ENCODE results near the gene ENAM. TPM values are rescaled to one million over a fixed set of nuclear protein-coding genes. Genes with fewer than 3 reads are reported as not detected.

Gene ENAM
- total and polyA plus RNA-seq, 2 donors (not counting 3 experiments of a cell fraction or from before 2014, with no cell fraction given), result 0.07 TPM; not detected in 1

- dilution Hi-C loops (cut with MboI; ENCODE audit: extremely low pct_ligation_motif_present, low sequenced_read_pairs) (no loop called here), intact Hi-C loops (cut with micrococcal nuclease) (no loop called here)
- Histone ChIP-seq H3K9ac (replicated peaks; ENCODE audit: extremely low read depth, insufficient read depth, low read length) (no peak overlapping the region), H3K4me3 (replicated peaks in 1 of 3; ENCODE audit: insufficient read depth in 1 of 3, low read depth in 1 of 3, low read length in 3 of 3) (no peak overlapping the region), H3K27ac (ENCODE audit: insufficient read depth, low read depth, low read length) (no peak overlapping the region), H3K36me3 (ENCODE audit: control insufficient read depth in 2 of 2, extremely low read depth in 1 of 2, insufficient read depth in 2 of 2, low read length in 2 of 2) (no peaks in the 10 kb centered on the region), H3K9me3 (replicated peaks; ENCODE audit: control insufficient read depth, insufficient read depth, low read length) (no peaks in the 10 kb centered on the region), H3K4me2 (ENCODE audit: insufficient read depth, low read length) (no peak overlapping the region), H3K79me2 (ENCODE audit: control insufficient read depth, insufficient read depth, low read length) (no peaks in the 10 kb centered on the region), H3K9me1 (replicated peaks; ENCODE audit: control insufficient read depth, extremely low read depth, insufficient read depth, low read length) (no peaks in the 10 kb centered on the region), H4K20me1 (replicated peaks; ENCODE audit: control insufficient read depth, extremely low read depth, insufficient read depth, low read length) (no peaks in the 10 kb centered on the region), H2AFZ (ENCODE audit: low read depth, low read length) (no peak overlapping the region), H3K27me3 (ENCODE audit: control insufficient read depth in 2 of 2, insufficient read depth in 2 of 2, low read length in 2 of 2) (peaks cover 3 to 5% of the 10 kb centered on the region in 2 experiments), H3K4me1 (ENCODE audit: control insufficient read depth, extremely low read depth, insufficient read depth, low read length) (no peaks in the 10 kb centered on the region)
- TF ChIP-seq FOS (IDR thresholded peaks at IDR 0.05; ENCODE audit: borderline replicate concordance, insufficient read depth, low read length) (no peak), CTCF (IDR thresholded peaks at IDR 0.05; ENCODE audit: extremely low read depth in 1 of 2, insufficient read depth in 1 of 2, low read depth in 1 of 2, low read length in 2 of 2) (no peak), MYC (IDR thresholded peaks at IDR 0.05; ENCODE audit: low read depth, low read length) (no peak)
- ChIA-PET CTCF (no interaction called here), POLR2A (no interaction called here)
- DNase-seq (ENCODE audit: low read depth, low spot score) (no peak), FAIRE-seq (no peak)
- BruUV-seq (replicated peaks), result no TSS peak
Observed at GRCh38 chr4:70619778-70620177, 8.8 kb upstream of the ENAM start.

- DNase-seq (ENCODE audit: low read depth, low spot score) (no peak), FAIRE-seq (peak; percentile 60)
- no TSS peak for BruUV-seq (replicated peaks)
- H3K9me3 ChIP-seq (replicated peaks; ENCODE audit: control insufficient read depth, insufficient read depth, low read length), result no peaks in the 10 kb centered on the region
- TF ChIP-seq EZH2 (IDR thresholded peaks at IDR 0.05; ENCODE audit: borderline replicate concordance, low read depth, low read length, severe bottlenecking) (no peak), POLR2AphosphoS5 (IDR thresholded peaks at IDR 0.05; ENCODE audit: insufficient read depth, low read depth, low read length) (no peak), POLR2A (IDR thresholded peaks at IDR 0.05; ENCODE audit: low read depth, low read length) (no peak), MYC (IDR thresholded peaks at IDR 0.05; ENCODE audit: low read depth, low read length) (no peak), FOS (IDR thresholded peaks at IDR 0.05; ENCODE audit: borderline replicate concordance, insufficient read depth, low read length) (no peak), JUN (IDR thresholded peaks at IDR 0.05; ENCODE audit: borderline replicate concordance, insufficient read depth, insufficient read length, low read depth) (no peak), MAX (IDR thresholded peaks at IDR 0.05; ENCODE audit: insufficient read depth, insufficient read length) (no peak), GATA2 (IDR thresholded peaks at IDR 0.05; ENCODE audit: insufficient read depth, insufficient read length, low read depth, low read length) (no peak), CTCF (IDR thresholded peaks at IDR 0.05; ENCODE audit: extremely low read depth in 1 of 2, insufficient read depth in 1 of 2, low read depth in 1 of 2, low read length in 2 of 2) (no peak)
- H2AFZ ChIP-seq (ENCODE audit: low read depth, low read length), result no peak overlapping the region
- H4K20me1 ChIP-seq (replicated peaks; ENCODE audit: control insufficient read depth, extremely low read depth, insufficient read depth, low read length), result no peaks in the 10 kb centered on the region
- ChIA-PET POLR2A (no interaction called here), CTCF (no interaction called here)
- no peaks in the 10 kb centered on the region for H3K79me2 ChIP-seq (ENCODE audit: control insufficient read depth, insufficient read depth, low read length)
- no peak overlapping the region for H3K9ac ChIP-seq (replicated peaks; ENCODE audit: extremely low read depth, insufficient read depth, low read length)
- H3K4me1 ChIP-seq (ENCODE audit: control insufficient read depth, extremely low read depth, insufficient read depth, low read length), result no peaks in the 10 kb centered on the region
- intact Hi-C loops (cut with micrococcal nuclease), result no loop called here
- H3K4me3 ChIP-seq (replicated peaks in 1 of 3; ENCODE audit: insufficient read depth in 1 of 3, low read depth in 1 of 3, low read length in 3 of 3), result no peak overlapping the region
- no peak overlapping the region for H3K27ac ChIP-seq (ENCODE audit: insufficient read depth, low read depth, low read length)
- H3K36me3 ChIP-seq (ENCODE audit: control insufficient read depth in 2 of 2, extremely low read depth in 1 of 2, insufficient read depth in 2 of 2, low read length in 2 of 2), result no peaks in the 10 kb centered on the region
- no peaks in the 10 kb centered on the region for H3K27me3 ChIP-seq (ENCODE audit: control insufficient read depth in 2 of 2, insufficient read depth in 2 of 2, low read length in 2 of 2)
- H3K9me1 ChIP-seq (replicated peaks; ENCODE audit: control insufficient read depth, extremely low read depth, insufficient read depth, low read length), result no peaks in the 10 kb centered on the region
- dilution Hi-C loops (cut with MboI; ENCODE audit: extremely low pct_ligation_motif_present, low sequenced_read_pairs), result no loop called here
- H3K4me2 ChIP-seq (ENCODE audit: insufficient read depth, low read length), result no peak overlapping the region
Observed at GRCh38 chr4:70623323-70623722, 5.2 kb upstream of the ENAM start.

All from endothelial cell of umbilical vein (primary cell).